VCaP (cell line): Measurements from ENCODE around the gene C1QTNF6.
A peak's percentile ranks its signal among the peaks of the same experiment; 100 is the strongest.

ENCODE experiments used
- H3K27ac ChIP-seq: fragments of 450-650 bp; 2 replicates; pipeline ENCODE4 v1.5.1; 2017
- CTCF ChIP-seq: fragments of 450-650 bp; conservative IDR thresholded peaks from 2 replicates; pipeline ENCODE4 v1.5.1; 2017; ENCODE audit warnings: mild to moderate bottlenecking, moderate library complexity

The C1QTNF6 gene

GRCh38 chr22:37179126-37179470, 8.9 kb downstream of the C1QTNF6 start:
- peak overlapping the region; percentile 42 for H3K27ac ChIP-seq
- no peak for TF ChIP-seq CTCF

- peak overlapping the region; percentile 42 for H3K27ac ChIP-seq
- TF ChIP-seq CTCF: no peak
Observed at GRCh38 chr22:37178350-37179125, 9.5 kb downstream of the C1QTNF6 start.

GRCh38 chr22:37177755-37178154, 10.3 kb downstream of the C1QTNF6 start:
- H3K27ac ChIP-seq: no peak overlapping the region
- TF ChIP-seq CTCF: no peak

GRCh38 chr22:37177221-37177620, 10.8 kb downstream of the C1QTNF6 start:
- no peak for TF ChIP-seq CTCF
- H3K27ac ChIP-seq: no peak overlapping the region

- H3K27ac ChIP-seq: no peak overlapping the region
- no peak for TF ChIP-seq CTCF
Observed at GRCh38 chr22:37176464-37177061, 11.5 kb downstream of the C1QTNF6 start.

GRCh38 chr22:37175414-37176281, 12.4 kb downstream of the C1QTNF6 start:
- TF ChIP-seq CTCF: no peak
- no peak overlapping the region for H3K27ac ChIP-seq

GRCh38 chr22:37174964-37175363, 13.1 kb downstream of the C1QTNF6 start:
- no peak for TF ChIP-seq CTCF
- no peak overlapping the region for H3K27ac ChIP-seq
